Measurements from ENCODE around the gene WIPF3. TPM values are rescaled to one million over a fixed set of nuclear protein-coding genes. Genes with fewer than 3 reads are reported as not detected.
A peak's percentile ranks its signal among the peaks of the same experiment; 100 is the strongest.

The WIPF3 gene
- total RNA-seq, 2 donors from 2014 or later = 1.8 to 3.8 TPM

- ATAC-seq (no peak), DNase-seq (no peak)
- intact Hi-C loops (cut with DNase I) = no loop called here
These were observed 85.9 kb downstream of the WIPF3 start for GRCh38 chr7:29892231-29892630.

- no peak for DNase-seq
- ATAC-seq = no peak
- intact Hi-C loops (cut with DNase I) = no loop called here
These were observed 87.2 kb downstream of the WIPF3 start for GRCh38 chr7:29893351-29893965.

DNA sequence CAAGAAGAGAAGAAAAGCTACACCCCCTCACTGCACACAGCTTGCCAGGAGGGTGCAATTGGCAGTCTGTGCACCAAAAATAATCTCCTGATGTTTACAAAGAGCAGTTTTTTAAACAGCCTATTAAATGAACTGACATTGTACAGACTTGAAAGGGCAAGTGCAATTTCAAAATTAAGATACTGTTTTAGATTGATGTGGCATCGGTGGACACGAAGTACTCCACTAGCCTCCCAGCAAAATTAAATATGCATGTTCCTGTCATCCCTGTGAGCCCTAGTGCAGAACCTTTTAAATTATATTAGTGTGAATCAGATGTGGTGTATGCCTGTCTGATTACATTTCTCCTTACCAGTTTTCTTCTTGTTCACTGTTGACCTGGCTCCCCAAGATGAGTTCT lies 87.9 kb downstream of the WIPF3 start:
- no peak for ATAC-seq
- intact Hi-C loops (cut with DNase I) = no loop called here

GRCh38 chr7:29895559-29895958 lies 89.3 kb downstream of the WIPF3 start:
- ATAC-seq (no peak), DNase-seq (no peak)
- intact Hi-C loops (cut with DNase I) = no loop called here

More for the DNA sequence above, 87.9 kb downstream of the WIPF3 start:
- no peak for DNase-seq

DNA sequence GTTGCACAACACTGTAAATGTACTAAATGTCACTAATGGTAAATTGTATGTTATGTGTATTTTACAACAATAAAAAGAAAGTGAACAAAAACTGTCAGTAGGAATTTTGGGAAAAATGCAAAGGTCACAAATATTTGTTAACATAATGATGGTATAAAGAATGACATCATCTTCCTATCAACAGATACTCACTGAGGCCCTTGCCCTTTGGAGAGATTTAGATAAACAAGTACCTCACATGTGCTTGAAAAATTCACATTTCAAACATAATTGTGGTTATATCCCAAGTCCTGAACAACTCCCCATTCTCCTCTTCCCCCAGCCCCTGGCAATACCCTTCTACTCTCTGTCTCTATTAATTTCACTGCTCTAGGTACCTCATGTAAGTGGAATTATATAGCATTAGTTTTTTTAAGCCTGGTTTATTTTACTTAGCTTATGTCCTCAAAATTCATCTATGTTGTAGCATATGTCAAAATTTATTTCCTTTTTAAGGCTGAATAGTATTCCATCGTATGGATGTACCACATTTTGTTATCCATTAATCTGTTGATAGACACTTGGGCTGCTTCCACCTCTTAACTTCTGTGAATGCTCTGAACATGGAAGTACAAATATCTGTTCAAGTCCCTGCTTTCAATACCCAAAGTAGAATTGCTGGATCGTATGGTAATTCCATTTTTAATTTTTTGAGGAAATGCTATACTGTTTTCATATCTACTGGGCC lies 90.5 kb downstream of the WIPF3 start:
- DNase-seq (no peak), ATAC-seq (no peak)
- intact Hi-C loops (cut with DNase I) = no loop called here

DNA sequence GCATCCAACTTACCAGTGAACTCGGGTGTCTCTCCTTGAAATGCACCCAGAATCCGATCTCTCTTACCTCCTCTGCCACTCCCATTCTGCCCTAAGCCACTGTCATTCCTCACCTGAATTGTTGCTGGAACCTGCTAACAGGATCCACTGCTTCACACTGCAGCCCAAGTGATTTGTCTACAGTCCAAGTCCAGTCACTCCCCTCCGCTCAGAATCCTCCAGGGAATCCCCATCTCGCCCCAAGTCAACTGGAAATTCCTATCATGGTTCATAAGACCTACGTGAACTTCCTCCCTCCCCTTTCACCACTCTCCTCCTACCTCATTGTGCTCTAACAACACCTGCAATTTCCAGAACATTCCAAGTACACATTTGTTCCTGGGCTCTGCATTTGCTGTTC lies 92.0 kb downstream of the WIPF3 start:
- no peak for DNase-seq
- intact Hi-C loops (cut with DNase I) = no loop called here
- ATAC-seq = no peak

DNA sequence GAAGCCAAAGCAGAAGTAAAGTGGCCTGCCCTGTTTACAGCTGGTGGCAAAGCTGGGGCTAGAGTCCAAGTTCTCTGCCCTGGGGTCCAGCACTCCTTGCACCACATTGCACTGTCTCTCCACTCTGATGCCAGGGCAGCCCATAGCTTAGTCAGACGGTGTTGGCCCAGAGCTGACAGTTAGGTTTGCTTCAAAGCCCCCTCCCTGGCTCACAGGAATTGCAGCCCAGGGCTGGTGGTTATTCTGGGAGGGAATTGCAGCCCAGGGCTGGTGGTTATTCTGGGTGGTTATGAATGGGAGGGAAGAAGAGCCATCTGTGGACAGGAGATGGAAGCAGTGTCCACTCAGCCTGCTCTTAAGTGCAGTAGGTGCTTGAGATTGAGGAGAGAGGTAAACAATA lies 94.4 kb downstream of the WIPF3 start:
- ATAC-seq (no peak), DNase-seq (no peak)
- intact Hi-C loops (cut with DNase I) = no loop called here

GRCh38 chr7:29906200-29907022 lies 100.1 kb downstream of the WIPF3 start:
- DNase-seq = no peak
- ATAC-seq = no peak

GRCh38 chr7:29914180-29914579 lies 107.9 kb downstream of the WIPF3 start:
- DNase-seq (no peak), ATAC-seq (no peak)
- intact Hi-C loops (cut with DNase I) = no loop called here

More at GRCh38 chr7:29906200-29907022, 100.1 kb downstream of the WIPF3 start:
- intact Hi-C loops (cut with DNase I) = no loop called here

DNA sequence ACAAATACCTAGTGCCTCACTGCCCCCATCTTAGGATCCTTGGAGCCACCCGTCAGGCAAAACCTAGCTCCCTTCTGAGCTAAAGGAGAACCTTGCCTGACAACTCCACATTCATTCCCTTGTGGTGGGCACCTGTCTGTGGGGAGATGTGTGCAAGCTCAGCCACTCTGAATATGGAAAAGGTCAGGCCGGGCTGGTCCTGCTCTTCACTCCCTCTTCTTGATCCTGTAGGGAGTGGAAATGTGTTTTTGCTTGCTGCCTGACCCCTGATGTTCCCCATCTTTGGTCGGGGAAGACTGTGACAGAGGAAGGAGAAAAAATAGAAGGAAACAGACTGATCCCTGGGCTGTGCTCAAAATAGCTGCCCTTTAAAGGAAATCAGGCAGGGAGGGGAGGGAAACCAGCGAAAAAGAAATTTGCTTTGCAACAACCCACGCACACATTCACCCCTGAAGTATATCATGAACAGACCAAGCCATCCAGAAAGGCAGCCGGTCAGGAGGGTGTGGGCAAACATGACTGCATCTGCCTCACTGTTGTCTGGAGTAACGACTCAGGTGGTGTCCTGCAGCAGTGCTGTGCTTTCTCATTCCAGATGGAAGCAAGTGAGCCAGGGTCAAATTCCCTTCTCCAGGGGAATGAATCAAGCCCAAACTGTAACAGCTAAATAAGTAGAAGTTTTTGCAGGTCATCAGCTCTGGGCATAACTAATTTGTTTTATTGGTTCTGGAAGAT lies 109.3 kb downstream of the WIPF3 start:
- intact Hi-C loops (cut with DNase I) = loop anchor here in 1 of 2 donors (5.0 kb wide), 1 partner anchor 163 kb away; no protein-coding TSS in a partner anchor
- peak in 1 of 2 donors; percentile 15 for ATAC-seq

DNA sequence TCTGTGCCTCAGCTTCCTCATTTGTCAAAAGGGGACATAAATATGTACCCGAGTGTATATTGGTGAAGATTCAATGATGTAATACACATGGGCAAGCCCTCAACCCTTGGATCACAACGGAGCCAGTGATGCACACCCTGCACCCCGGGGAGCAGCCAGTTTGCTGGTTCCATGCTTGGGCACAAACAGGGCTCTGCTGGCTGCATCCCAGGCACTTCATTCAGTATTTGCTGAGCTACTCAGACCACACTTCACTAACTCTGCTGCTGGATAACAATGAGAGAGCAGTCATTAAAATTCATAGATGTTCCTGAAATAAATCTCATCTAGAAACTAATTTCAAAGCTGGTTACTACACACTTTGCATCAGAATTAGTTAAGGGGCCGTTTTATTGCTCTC lies 111.3 kb downstream of the WIPF3 start:
- intact Hi-C loops (cut with DNase I) = loop anchor here in 1 of 2 donors (5.0 kb wide), 1 partner anchor 165 kb away; no protein-coding TSS in a partner anchor
- ATAC-seq (no peak), DNase-seq (no peak)

More for the DNA sequence above, 109.3 kb downstream of the WIPF3 start:
- DNase-seq = no peak

DNA sequence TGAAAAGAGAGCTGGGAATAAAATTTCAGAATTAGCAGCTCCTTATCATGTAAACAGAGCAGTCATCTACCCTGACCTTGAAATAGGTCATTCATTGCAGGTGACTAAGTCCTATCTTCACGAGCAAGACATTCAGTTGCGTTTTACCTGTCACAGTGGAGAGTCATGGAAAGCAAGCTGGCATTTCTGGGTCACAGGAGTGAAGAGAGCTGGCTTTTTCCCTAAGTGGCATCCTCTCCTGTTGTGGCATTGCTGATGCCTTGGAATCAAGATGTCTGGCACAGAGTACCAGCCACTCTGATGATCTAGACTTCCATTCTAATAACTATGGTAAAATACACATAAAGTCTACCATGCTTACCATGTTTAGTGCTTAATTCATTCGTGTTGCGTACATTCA lies 112.5 kb downstream of the WIPF3 start:
- ATAC-seq (no peak), DNase-seq (no peak)
- intact Hi-C loops (cut with DNase I) = loop anchor here in 1 of 2 donors (5.0 kb wide), 1 partner anchor 167 kb away; no protein-coding TSS in a partner anchor

GRCh38 chr7:29919790-29920189 lies 113.5 kb downstream of the WIPF3 start:
- intact Hi-C loops (cut with DNase I) = loop anchor here (2.0 to 10.0 kb wide), 4 partner anchors 167 to 295 kb away; no protein-coding TSS in a partner anchor
- no peak for ATAC-seq
- DNase-seq = no peak

GRCh38 chr7:29920491-29920890 lies 114.2 kb downstream of the WIPF3 start:
- intact Hi-C loops (cut with DNase I) = loop anchor here (2.0 to 10.0 kb wide), 3 partner anchors 172 to 296 kb away; no protein-coding TSS in a partner anchor
- no peak for ATAC-seq
- no peak for DNase-seq

GRCh38 chr7:29921404-29922010 lies 115.2 kb downstream of the WIPF3 start:
- intact Hi-C loops (cut with DNase I) = loop anchor here (2.0 to 10.0 kb wide), 3 partner anchors 173 to 297 kb away; no protein-coding TSS in a partner anchor
- DNase-seq (peak; percentile 28), ATAC-seq (peak; percentile 87)

- ATAC-seq (no peak), DNase-seq (no peak)
- intact Hi-C loops (cut with DNase I) = loop anchor here (5.0 to 10.0 kb wide), 2 partner anchors 286 to 298 kb away; no protein-coding TSS in a partner anchor
These were observed 116.8 kb downstream of the WIPF3 start for GRCh38 chr7:29922921-29923700.

DNA sequence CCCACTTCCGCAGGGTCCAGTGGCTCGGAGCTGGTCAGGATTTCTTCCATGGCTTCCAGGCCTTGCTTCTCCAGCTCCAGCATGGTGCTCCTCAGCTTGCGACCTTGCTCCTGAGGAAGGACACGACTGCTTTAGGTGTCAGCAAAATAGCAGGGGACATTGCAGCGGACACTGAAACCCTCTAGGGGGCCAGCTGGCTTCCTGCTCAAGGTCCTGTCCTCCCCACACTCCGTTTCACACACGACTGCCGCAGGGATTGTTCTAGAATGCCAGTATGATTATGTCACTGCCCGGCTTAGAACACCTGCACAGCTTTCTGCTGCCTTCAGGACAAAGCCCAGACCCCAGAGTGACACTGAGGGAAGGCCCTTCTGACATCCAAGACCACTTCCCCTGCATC lies 117.7 kb downstream of the WIPF3 start:
- no peak for ATAC-seq
- no peak for DNase-seq
- intact Hi-C loops (cut with DNase I) = loop anchor here (5.0 to 10.0 kb wide), 2 partner anchors 287 to 299 kb away; no protein-coding TSS in a partner anchor

Data from left cardiac atrium (tissue), 4 donors.